H1 (cell line): ENCODE data around the gene RELB. TPM values are rescaled to one million over a fixed set of nuclear protein-coding genes. Genes with fewer than 3 reads are reported as not detected.

Experiments used
- ASH2L ChIP-seq: fragments of 200-600, 300-600 bp; sonication (generic); IDR thresholded peaks from one replicate; pipeline ENCODE4 v1.7.1; 2017; ENCODE audit warnings: low read length
- ATF3 ChIP-seq: IDR thresholded peaks from 2 replicates; pipeline ENCODE4 v1.6.1; 2011; ENCODE audit warnings: low read depth, mild to moderate bottlenecking, low read length; ENCODE audit not compliant: insufficient read depth
- CBX5 ChIP-seq: fragments of 300-800, 300-1000 bp; sonication (generic); IDR thresholded peaks from 2 replicates; pipeline ENCODE4 v1.7.1; 2016; ENCODE audit warnings: antibody characterized with exemption, low read length, low read depth
- CBX8 ChIP-seq: fragments of 300-800, 300-1000 bp; sonication (generic); IDR thresholded peaks from 2 replicates; pipeline ENCODE4 v1.7.1; 2016; ENCODE audit warnings: low read depth, low read length, borderline replicate concordance
- CTCF ChIP-seq, 3 experiments: IDR thresholded peaks; 1 replicate in 2 of 3; 2 replicates in 1 of 3; pipeline versions ENCODE4 v1.5.1 to v1.6.1; 2011; ENCODE audit warnings: low read length in 3 of 3, mild to moderate bottlenecking in 3 of 3, inconsistent platforms in 2 of 3, low read depth in 1 of 3, moderate library complexity in 1 of 3; ENCODE audit not compliant: insufficient read depth in 1 of 3; ENCODE audit errors: control extremely low read depth in 1 of 3
- EZH2 ChIP-seq: fragments of 200-600 bp; sonication (generic); IDR thresholded peaks from 2 replicates; pipeline ENCODE4 v1.7.1; 2012; ENCODE audit warnings: low read depth, mild to moderate bottlenecking, moderate library complexity, low read length, inconsistent platforms; ENCODE audit not compliant: severe bottlenecking
- FOSL1 ChIP-seq: IDR thresholded peaks from 2 replicates; pipeline ENCODE4 v1.6.1; 2011; ENCODE audit warnings: mild to moderate bottlenecking, low read depth, low read length, moderate library complexity; ENCODE audit not compliant: insufficient read depth
- GABPA ChIP-seq: IDR thresholded peaks from 2 replicates; pipeline ENCODE4 v1.6.1; 2011; ENCODE audit warnings: mild to moderate bottlenecking, low read length, moderate library complexity, borderline replicate concordance; ENCODE audit not compliant: insufficient read depth
- HDAC2 ChIP-seq, 2 experiments: fragments of 300-600 bp in 1 of 2; sonication (generic) in 1 of 2; IDR thresholded peaks; 2 replicates each; pipeline ENCODE4 v1.6.1; 2011 to 2012; ENCODE audit warnings: low read depth in 2 of 2, low read length in 2 of 2, mild to moderate bottlenecking in 2 of 2, moderate library complexity in 2 of 2, borderline replicate concordance in 1 of 2, inconsistent platforms in 1 of 2
- KDM5A ChIP-seq: fragments of 200-600 bp; IDR thresholded peaks from 2 replicates; pipeline ENCODE4 v1.7.1; 2012; ENCODE audit warnings: mild to moderate bottlenecking, low read length, inconsistent platforms, mixed read lengths
- NRF1 ChIP-seq: IDR thresholded peaks from 2 replicates; pipeline ENCODE4 v1.6.1; 2011; ENCODE audit warnings: mild to moderate bottlenecking, low read depth, low read length, improper control_type of control experiment
- RAD21 ChIP-seq, 2 experiments: IDR thresholded peaks in 1 of 2; conservative IDR thresholded peaks in 1 of 2; 2 replicates each; pipeline ENCODE4 v1.6.1; 2011; ENCODE audit warnings: low read depth in 2 of 2, low read length in 2 of 2, improper control_type of control experiment in 1 of 2, inconsistent platforms in 1 of 2, mild to moderate bottlenecking in 1 of 2, moderate library complexity in 1 of 2
- SAP30 ChIP-seq: fragments of 300-600 bp; sonication (generic); IDR thresholded peaks from 2 replicates; pipeline ENCODE4 v1.7.1; 2012; ENCODE audit warnings: low read length, moderate library complexity, mild to moderate bottlenecking, inconsistent platforms; ENCODE audit not compliant: insufficient read depth, insufficient replicate concordance
- YY1 ChIP-seq: IDR thresholded peaks from 2 replicates; pipeline ENCODE4 v1.6.1; 2011; ENCODE audit warnings: low read depth, mild to moderate bottlenecking, low read length
- ZNF274 ChIP-seq: IDR thresholded peaks from 2 replicates; pipeline ENCODE4 v1.7.0; 2012; ENCODE audit warnings: low read length, borderline replicate concordance; ENCODE audit errors: extremely low read depth
- polyA plus RNA-seq, 7 experiments: library from polyadenylated mRNA; depleted of rRNA in 3 of 7; stranded (reverse) in 5 of 7; unstranded in 2 of 7; fragments of >200 nt in 5 of 7; fragments of 200-250 nt in 2 of 7; gene quantifications; 1 replicate in 5 of 7; 2 replicates in 1 of 7; 4 replicates in 1 of 7; pipeline versions ENCODE4 v1.2.1 to v1.2.3, GENCODE V29; 2011 to 2013; ENCODE audit warnings: missing spikeins in 2 of 7, mixed read lengths in 2 of 7
- total RNA-seq: library from RNA; stranded (reverse); fragmentation: NEBNext Ultra II Directional; extraction: Animal tissue kit (Norgen Biotek cat#: 25700); gene quantifications from 2 replicates; pipeline ENCODE4 v1.2.1, GENCODE V29; 2021
- TF ChIP-seq, protein P1 (sequence below): IDR thresholded peaks from 2 replicates; pipeline ENCODE4 v1.6.1; 2012; ENCODE audit warnings: low read length, inconsistent platforms

RELB gene
- total and polyA plus RNA-seq, 2 of the 8 experiments (the other 6 are each of a cell fraction or from before 2014, with no cell fraction given) = 10.0 to 13.1 TPM

GRCh38 chr19:45079063-45079910 lies 78.0 kb downstream of the RELB start, which contains the start of gene GEMIN7 (continued):
- TF ChIP-seq, protein P1, sequence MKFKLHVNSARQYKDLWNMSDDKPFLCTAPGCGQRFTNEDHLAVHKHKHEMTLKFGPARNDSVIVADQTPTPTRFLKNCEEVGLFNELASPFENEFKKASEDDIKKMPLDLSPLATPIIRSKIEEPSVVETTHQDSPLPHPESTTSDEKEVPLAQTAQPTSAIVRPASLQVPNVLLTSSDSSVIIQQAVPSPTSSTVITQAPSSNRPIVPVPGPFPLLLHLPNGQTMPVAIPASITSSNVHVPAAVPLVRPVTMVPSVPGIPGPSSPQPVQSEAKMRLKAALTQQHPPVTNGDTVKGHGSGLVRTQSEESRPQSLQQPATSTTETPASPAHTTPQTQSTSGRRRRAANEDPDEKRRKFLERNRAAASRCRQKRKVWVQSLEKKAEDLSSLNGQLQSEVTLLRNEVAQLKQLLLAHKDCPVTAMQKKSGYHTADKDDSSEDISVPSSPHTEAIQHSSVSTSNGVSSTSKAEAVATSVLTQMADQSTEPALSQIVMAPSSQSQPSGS = no peak
- TF ChIP-seq YY1 (peak; percentile 65; the same call in 1 of the 2 replicates), FOSL1 (0 out of 2 replicates have a peak, but pooled peaks have one; percentile 28), ASH2L (peak; percentile 79), HDAC2 (IDR thresholded peaks at IDR 0.05; ENCODE audit: borderline replicate concordance in 1 of 2, low read depth in 2 of 2, low read length in 2 of 2) (peak in 1 of 2 experiments; percentile 91; a peak in 2 of 4 replicates), CBX8 (no peak), ZNF274 (no peak), CBX5 (no peak), ATF3 (no peak; the same call in 1 of the 2 replicates), NRF1 (no peak), GABPA (peak; percentile 99), CTCF (IDR thresholded peaks at IDR 0.05; ENCODE audit: control extremely low read depth in 1 of 3, insufficient read depth in 1 of 3, low read depth in 1 of 3, low read length in 3 of 3) (peak in 2 of 3 experiments; percentile 6 to 34; a peak in 3 of 4 replicates), EZH2 (no peak), SAP30 (no peak), RAD21 (IDR thresholded peaks at IDR 0.05 in 1 of 2, conservative IDR thresholded peaks at IDR 0.05 in 1 of 2; ENCODE audit: low read depth in 2 of 2, low read length in 2 of 2) (no peak; a peak in 1 of 4 replicates), KDM5A (peak; percentile 54)
